H54 (cell line): Measurements from ENCODE around the gene IL36A.

Experiments
- DNase-seq: peaks from one replicate; pipeline ENCODE4 v3.0.0; 2011; ENCODE audit warnings: low spot score, mixed read lengths; ENCODE audit not compliant: insufficient read length
- FAIRE-seq: peaks from 3 replicates; lab custom pipeline; 2011; peaks lifted over from hg19 to GRCh38; lab: Jason Lieb, UNC
- POLR2A ChIP-seq: IDR thresholded peaks from 2 replicates; pipeline ENCODE4 v1.6.1; 2011; ENCODE audit warnings: low read depth, mild to moderate bottlenecking, low read length

The IL36A gene

DNA sequence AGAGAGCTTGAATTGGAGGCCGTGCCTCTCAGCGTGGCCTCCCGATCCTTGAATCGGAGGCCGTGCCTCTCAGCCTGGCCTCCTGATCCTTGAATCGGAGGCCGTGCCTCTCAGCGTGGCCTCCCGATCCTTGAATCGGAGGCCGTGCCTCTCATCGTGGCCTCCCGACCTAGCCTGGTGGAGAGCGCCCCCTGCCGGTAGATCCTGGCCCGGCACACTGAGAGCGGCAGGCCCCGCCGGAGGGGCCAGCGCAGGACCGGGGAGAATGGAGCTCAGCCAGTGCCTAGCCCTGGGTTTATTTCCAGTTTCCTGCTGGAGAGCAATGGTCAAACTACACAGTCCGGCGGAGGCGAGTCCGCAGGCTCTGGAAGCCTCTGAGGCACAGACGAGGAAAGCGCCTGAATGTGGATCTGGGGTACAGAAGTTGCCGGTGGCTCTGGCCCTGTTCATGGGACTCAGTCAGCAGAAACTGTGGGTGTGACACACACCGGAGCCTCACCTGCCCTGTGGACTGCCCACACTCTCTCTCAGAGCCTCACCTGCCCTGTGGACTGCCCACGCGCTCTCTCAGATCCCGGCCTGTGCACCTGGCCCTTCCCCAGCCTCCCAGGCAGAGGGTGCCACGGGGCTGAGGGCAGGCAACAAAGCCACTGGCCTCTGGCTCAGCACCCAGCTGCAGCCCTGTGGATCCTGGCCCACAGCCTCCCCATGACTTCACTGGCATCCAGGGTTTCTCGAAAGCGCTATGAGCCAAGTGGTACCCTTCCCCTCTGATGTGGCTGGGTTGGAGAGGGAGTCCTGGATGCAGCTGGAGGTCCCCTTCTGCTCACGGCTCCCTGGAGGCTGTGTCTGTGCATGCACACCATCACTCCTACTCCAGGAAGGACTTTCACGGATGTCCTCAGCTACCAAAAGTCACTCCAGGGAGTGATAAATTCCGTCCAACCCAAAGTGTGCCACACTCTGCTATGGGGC is 45.9 kb downstream of the IL36A start:
- FAIRE-seq (no peak), DNase-seq (no peak)
- no peak for TF ChIP-seq POLR2A

DNA sequence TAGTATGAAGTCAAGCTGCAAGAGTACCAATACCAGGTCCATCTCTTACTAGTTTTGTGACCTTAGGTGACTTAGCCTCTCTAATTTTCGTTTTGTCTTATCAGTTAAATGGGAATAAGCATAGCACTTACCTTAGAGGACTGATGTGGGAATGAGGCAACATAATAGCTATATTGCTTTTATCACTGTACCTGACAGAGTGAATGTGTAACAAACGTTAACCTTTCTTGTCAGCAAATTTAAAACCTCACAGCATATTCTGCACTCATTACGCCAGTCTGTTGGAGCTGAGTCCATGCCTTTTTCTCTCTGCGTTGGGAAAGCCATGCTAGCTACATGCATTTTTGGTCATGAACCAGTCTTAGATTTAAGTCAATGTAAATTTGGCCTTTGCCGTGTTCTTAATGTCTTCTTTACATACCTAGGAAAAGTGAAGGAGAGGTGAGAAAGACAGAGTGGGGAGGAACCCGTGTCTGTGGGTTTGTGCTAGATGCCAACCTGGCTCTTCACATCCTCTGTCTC is 47.2 kb downstream of the IL36A start, which contains the start of gene IL36B:
IL36B (minus strand) TSS at position 472 of the 522 bp plus-strand sequence.
- DNase-seq (no peak), FAIRE-seq (no peak)
- TF ChIP-seq POLR2A, result no peak

DNA sequence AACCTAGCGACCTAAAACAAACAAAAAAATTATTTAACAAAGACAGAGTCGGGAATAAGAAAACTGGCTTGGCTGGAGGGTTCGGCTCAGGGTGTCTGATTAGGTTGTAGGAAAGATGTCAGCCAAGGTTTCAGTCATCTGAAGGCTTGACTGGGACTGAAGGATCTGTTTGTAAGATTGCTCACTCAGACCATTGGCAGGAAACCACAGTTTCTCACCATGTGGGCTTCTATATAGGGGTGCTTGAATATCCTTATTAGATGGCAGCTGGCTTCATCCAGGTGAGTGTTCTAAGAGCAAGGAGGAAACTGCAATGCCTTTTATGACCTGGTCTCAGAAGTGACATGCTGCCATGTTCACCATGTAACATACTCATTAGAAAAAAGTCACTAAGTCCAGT is 48.4 kb downstream of the IL36A start:
- TF ChIP-seq POLR2A, result no peak
- no peak for DNase-seq
- no peak for FAIRE-seq

GRCh38 chr2:113054066-113054465 is 48.8 kb downstream of the IL36A start:
- DNase-seq, result no peak
- FAIRE-seq, result no peak
- no peak for TF ChIP-seq POLR2A

- no peak for TF ChIP-seq POLR2A
- FAIRE-seq, result no peak
- no peak for DNase-seq
Measured at GRCh38 chr2:113056521-113056920, 51.3 kb downstream of the IL36A start.

DNA sequence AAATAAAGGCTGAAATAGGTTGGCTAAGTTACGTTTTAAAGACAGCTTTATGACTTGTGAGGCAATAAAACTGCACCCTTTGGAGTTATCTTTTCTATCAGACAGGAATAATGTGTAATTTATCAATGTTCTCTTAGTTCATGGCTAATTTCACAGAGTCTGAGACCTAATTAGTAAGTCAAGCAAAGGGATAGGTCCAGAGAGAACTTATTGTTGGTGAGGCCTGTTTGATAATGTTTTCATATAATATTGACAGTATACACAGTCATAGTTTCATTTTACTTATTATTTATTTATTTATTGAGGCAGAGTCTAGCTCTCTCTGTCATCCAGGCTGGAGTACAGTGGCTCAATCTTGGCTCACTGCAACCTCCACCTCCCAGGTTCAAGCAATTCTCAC is 51.9 kb downstream of the IL36A start:
- no peak for DNase-seq
- FAIRE-seq, result no peak
- TF ChIP-seq POLR2A, result no peak
